ENCODE results near the gene WASHC1.
"Not testable (repeated sequence)": the region's sequence is repeated elsewhere in the genome, so short reads cannot be mapped to it uniquely, and the experiment has no call there.

GRCh38 chr9:41261-41676 lies 12.0 kb upstream of the WASHC1 start:
- TF ChIP-seq, protein P1, sequence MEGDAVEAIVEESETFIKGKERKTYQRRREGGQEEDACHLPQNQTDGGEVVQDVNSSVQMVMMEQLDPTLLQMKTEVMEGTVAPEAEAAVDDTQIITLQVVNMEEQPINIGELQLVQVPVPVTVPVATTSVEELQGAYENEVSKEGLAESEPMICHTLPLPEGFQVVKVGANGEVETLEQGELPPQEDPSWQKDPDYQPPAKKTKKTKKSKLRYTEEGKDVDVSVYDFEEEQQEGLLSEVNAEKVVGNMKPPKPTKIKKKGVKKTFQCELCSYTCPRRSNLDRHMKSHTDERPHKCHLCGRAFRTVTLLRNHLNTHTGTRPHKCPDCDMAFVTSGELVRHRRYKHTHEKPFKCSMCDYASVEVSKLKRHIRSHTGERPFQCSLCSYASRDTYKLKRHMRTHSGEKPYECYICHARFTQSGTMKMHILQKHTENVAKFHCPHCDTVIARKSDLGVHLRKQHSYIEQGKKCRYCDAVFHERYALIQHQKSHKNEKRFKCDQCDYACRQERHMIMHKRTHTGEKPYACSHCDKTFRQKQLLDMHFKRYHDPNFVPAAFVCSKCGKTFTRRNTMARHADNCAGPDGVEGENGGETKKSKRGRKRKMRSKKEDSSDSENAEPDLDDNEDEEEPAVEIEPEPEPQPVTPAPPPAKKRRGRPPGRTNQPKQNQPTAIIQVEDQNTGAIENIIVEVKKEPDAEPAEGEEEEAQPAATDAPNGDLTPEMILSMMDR (IDR thresholded peaks at IDR 0.05): not testable (repeated sequence)
- not testable (repeated sequence) for TF ChIP-seq POLR2A, POLR2AphosphoS5 (IDR thresholded peaks at IDR 0.05)
